Right ventricle myocardium superior (tissue), 1 donor: ENCODE data around the gene KCNH8. TPM values are rescaled to one million over a fixed set of nuclear protein-coding genes. Genes with fewer than 3 reads are reported as not detected.

ENCODE experiments used
- ATAC-seq: fragments of 200-7000 bp; cut with Tn5 transposase; one replicate; pipeline ENCODE4 v1.9.1; 2020; ENCODE audit warnings: mild to moderate bottlenecking; ENCODE audit not compliant: poor library complexity
- DNase-seq: peaks from one replicate; pipeline ENCODE4 v3.0.0-alpha.2; 2020
- intact Hi-C: fragments of 100-400 bp; cut with DNase I; formaldehyde crosslinking; loops from one replicate; pipeline ENCODE4 v1.11.2; 2022
- microRNA-seq: library from miRNA; unstranded; fragments of <30 nt; microRNA quantifications from one replicate; pipeline ENCODE4 v1.2.0, GENCODE V29; 2020
- total RNA-seq: library from RNA; stranded (reverse); fragmentation: NEBNext Ultra II Directional; extraction: Animal tissue kit (Norgen Biotek cat#: 25700); gene quantifications from one replicate; pipeline ENCODE4 v1.2.1, GENCODE V29; 2021
- donor health status: DM: no; HTN: yes; CAD: no; lungs with severe emphysema.

Gene KCNH8
- total RNA-seq, 1 donor from 2014 or later: not detected

DNA sequence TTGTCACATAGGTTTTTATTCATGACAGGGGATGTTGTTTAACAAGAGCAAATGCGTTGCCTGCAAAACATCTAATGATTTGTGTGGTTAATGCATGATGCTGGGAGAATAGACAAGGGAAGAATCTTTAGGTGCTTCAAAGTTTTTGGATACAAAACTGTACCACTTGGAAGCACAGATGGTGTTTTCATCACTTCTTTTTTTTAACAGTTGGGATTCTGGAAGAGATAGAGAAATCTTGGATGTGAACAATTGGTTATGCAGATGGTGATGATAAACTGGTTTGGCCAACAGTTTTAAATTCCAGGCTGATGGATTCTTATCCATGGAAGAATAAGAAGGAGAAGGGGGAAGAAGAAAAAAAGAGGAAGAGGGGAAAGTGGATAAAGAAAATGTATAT is 379.4 kb downstream of the KCNH8 start:
- DNase-seq (no peak), ATAC-seq (no peak)
- intact Hi-C loops: no loop called here

DNA sequence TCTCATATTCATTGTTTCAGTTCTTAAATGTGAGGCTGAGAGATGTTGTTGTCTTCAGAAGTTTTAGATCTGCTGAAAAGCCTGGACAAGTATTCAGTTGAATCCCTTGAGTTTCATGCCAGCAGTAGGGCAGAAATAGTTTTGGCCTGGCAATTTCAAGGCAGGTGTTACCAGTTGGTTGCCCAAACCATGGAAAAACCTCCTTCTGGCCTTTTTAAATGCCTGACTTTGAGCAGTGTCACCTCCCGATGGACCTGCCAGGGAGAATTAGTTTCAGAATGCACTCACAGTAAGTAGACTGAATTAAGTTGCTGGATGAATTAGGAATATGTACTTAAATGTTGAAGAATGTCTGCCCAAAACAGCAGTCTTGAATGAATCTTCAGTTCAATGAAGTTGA is 383.1 kb downstream of the KCNH8 start:
- intact Hi-C loops: no loop called here
- ATAC-seq (no peak), DNase-seq (no peak)

DNA sequence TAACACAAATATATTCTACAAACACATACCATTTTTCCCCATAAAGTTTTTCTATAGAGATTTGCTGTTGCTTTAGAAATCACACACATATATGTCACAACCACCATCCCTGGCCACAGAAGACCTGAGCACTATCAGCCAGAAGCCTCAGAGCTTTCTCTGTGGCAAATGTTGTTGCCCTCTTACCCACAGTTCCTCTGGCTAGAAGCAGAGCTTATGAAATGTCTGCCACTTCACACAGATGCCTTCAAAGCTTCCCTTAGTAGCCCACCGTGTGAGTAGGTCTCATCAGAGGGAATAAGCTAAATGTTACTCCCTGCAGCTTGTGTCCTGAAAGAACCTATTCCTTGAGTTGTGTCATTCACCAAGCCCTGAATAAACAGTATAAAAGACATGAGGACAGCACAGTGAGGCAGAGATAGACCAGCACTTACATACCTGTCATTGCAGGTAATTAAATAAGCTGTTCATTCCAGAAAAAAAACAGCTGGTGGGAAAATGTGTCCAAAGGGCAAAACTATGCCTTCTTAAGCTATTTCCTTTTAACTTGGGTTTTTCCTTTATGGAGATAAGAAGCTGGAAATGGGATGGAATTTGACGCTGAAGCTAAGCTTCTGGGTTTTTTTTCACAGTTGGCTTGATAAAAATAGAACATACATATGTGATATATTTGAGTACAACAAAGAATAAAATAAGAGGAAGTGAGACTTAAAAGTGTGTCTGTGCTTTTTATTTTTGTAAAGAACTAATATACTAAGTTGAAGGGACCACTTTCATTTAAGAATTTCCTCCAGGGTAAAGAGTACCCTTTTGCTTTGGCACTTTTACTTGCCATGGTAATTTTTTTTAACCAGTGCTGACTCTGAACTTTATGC is 391.4 kb downstream of the KCNH8 start:
- ATAC-seq (no peak), DNase-seq (no peak)
- intact Hi-C loops: loop anchor here (10.0 kb wide), 1 partner anchor 195 kb away; no protein-coding TSS in a partner anchor

DNA sequence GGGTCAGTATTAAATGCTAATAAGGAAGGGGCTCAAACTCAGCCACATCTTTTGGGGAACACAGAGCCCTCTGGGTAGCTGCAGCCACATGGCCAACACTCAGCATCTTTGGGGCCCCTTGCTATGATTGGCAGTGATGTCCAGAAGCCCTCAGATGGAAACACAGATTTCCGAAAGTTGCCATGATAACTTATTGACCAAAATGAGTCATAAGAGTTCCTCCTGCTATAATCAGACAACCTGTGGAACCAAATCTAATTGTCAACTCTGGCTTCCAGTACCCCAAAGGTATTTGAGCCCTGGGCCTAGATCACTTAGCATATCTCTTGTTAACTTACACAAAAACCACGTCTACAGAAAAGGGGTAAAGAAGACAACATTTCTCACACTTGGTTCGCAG is 392.2 kb downstream of the KCNH8 start:
- intact Hi-C loops: loop anchor here (10.0 kb wide), 1 partner anchor 196 kb away; no protein-coding TSS in a partner anchor
- ATAC-seq: no peak
- DNase-seq: no peak

DNA sequence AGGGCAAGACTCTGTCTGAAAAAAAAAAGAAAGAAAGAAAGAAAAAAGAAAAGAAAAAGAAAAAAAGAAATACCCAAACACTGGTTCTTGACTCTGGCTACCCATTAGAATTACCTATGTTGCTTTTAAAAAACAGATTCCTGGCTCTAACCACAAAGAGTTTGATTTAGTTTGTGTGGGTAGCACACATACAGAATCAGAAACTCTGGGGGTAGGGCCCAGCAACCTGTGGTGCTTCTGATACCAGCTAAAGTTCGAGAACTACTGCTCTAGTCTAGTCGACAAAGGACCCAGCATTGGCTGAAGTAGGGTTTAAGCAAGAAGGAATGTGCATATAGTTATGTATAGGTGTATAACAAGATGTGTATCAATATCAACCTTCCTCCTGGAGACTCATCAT is 393.0 kb downstream of the KCNH8 start:
- ATAC-seq (no peak), DNase-seq (no peak)
- intact Hi-C loops: loop anchor here (10.0 kb wide), 1 partner anchor 196 kb away; no protein-coding TSS in a partner anchor

DNA sequence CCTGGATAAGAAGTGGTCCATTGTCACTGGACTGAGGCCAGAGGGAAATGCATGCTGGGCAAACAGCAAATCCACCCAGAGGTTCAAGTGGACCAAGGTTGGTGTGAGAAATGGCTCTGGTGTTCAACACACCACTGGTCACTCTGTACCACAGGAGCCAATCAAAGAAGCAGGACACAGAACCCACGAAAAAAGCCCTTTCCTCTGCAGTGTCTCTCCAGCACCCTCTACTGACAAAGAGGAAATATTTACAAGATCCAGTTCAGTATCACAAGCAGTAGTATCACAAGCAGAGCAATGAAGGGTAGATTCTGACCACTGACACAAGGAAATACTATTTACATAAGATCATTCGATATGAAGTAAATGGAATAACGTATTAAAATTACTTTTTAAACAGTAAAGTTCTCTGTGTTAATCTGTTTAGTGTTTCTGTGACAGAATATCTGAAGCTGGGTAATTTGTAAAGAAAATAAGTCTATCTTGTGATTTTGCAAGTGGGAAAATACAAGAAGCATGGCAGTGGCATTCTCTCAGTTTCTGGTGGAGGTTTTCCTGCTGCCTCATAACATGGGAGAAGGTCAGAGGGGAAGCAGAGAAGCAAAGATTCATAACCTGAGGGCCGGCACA is 395.0 kb downstream of the KCNH8 start:
- no peak for DNase-seq
- intact Hi-C loops: loop anchor here (10.0 kb wide), 1 partner anchor 199 kb away; no protein-coding TSS in a partner anchor
- no peak for ATAC-seq

DNA sequence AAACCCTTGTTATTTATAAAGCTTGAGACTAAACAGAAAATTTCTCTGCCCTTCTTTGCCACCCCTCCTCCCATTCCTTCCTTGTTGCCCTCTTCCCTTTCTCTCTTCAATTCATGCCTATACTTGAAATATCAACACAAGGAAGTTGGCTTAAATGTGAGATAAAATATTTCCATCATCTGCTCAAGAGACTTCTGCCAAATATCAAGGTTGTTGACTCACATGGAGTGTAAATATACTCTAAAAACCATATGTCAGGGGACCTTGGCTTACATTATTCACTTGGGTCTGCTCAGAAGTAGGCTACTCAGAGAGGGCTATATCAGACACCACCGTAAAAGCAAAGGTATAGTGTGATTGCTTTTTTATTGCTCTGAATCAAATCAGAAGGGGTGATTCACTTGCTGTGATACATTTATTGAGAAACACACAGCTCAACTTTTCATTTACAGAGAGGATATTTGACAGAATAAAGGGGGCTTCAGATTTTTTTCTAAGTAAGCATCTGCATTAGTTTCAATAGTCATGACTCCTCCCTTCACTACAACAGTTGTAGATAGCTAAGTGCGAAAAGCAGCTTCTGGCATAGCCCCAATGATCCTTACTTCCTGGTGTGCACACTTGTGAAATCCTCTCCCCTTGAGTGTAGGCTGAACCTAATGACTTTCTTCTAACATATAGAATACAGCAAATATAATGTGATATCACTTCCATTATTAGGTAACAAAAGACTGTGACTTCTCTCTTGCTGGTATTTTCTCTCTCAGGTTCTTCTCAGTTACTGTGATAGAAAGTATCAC is 399.6 kb downstream of the KCNH8 start:
- intact Hi-C loops: loop anchor here (10.0 kb wide), 1 partner anchor 203 kb away; no protein-coding TSS in a partner anchor
- no peak for DNase-seq
- ATAC-seq: no peak

DNA sequence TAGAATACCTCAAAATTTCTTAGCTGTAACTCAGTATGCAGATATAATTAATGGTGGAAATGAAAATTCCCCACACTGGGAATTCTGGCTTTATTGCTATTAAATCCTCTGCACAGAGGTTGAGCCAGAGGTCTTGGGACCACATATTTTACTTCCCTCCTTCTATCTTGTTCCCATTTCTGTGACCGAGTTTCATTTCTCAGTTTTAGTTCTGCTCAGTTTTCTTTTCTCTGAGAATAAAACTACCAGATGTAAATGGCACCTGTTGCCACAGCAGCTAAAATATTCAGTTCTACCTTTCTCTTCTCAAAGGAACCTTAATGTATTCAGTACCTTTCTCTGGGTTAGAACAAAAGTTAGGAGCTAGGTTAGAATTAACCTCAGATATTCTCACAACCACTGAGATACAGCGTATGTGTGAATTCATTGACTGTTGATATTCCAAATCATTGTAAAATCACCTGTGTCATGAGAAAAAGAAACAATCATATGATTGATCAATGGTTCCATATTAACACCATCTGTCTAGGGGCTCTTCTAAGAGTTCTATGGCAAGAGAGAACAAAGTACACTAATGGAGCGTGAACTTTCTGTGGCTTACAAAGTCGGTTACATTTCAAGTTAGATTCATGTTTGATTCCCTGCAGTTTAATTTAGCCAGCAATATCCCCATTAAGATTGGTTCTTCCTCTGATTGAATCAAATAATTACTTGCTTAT is 411.6 kb downstream of the KCNH8 start:
- intact Hi-C loops: no loop called here
- DNase-seq (no peak), ATAC-seq (no peak)

DNA sequence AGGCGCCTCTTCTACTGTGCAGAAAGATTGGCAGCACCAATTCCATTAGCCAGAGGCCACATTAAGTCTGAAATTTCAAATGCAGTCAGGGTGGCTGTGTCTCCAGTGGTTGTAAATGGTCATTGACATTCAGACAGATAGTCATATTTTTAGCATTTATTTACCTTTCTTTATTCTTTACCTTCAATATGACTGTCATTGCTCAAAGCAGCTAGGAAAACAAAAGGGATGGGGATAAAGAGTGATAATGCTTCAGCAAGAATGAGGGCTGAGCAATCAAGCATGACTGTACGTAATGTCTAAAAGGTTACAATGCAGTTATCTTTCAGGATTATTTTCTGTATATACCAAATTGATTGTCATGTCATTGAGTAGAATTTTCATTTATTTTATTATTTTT is 425.3 kb downstream of the KCNH8 start:
- DNase-seq (no peak), ATAC-seq (no peak)
- intact Hi-C loops: no loop called here

DNA sequence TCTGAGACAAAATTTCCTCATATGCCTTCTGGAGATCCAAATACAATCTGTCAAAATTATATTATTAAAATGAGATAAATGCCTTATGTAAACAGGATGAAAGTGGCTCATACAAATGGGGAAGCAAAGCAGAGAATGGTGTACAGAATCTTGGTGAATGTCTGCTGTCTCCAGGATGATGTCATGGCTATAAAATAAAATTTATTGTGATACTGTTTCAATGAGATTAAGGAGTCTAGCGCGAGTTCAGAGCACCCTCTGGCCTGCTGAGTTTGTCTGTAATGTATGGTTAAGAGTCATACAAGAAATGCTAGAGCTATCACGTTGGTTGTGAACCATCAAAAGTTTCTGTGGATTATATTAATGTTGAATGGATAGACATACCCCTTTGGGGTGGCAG is 426.0 kb downstream of the KCNH8 start:
- no peak for ATAC-seq
- DNase-seq: no peak
- intact Hi-C loops: no loop called here

DNA sequence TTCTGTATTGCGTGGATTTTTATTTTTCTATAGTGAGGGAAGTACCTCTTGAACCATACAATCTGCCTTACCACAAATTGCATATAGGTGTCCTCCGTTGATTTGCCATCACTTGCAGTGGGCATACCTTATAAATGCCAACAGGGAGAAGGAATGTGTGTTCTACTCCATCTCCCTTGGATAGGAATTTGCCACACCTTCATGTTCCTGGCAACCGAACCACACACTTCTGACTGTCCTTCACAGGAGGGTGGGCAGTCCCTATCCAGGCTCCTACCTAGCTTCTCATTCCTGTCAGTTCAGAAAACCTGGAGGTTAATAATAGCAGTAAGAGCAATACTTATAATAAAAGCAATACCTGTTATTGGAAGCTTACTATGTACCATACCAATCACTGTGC is 428.0 kb downstream of the KCNH8 start:
- DNase-seq: no peak

More for the DNA sequence above, 428.0 kb downstream of the KCNH8 start:
- no peak for ATAC-seq
- intact Hi-C loops: no loop called here

Small RNA genes lying within 50 kb of the gene (microRNA-seq; reads per million reads assigned to microRNA genes)
- not detected for gene MIR4791
